ENCODE measurements around the gene TMPRSS13. TPM values are rescaled to one million over a fixed set of nuclear protein-coding genes. Genes with fewer than 3 reads are reported as not detected.

The TMPRSS13 gene
- total RNA-seq, 3 donors from 2014 or later, result 0.26 to 0.38 (median 0.38) TPM

DNA sequence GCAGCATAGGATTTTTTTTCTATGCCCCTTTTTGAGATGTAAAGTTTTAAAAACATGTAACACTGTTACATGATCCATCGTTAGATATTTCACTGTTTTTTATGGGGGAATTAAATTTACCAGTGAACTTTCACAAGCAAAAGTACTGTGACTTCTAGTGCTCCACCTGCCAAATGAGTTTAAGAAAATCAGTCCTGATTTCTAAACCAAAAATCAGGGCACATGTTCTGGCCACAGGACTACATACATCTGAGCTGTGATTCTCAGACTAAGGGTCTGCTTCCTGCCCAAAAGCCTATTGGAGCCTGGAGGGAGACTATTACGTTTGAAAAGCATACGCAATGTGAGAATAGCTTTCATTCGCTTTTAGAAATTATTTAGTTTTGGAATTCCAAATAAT, 22.5 kb downstream of the TMPRSS13 start:
- no peaks in the 10 kb centered on the region for H3K36me3 Mint-ChIP-seq (ENCODE audit: insufficient read depth)
- peaks cover 2% of the 10 kb centered on the region for H3K27me3 Mint-ChIP-seq (ENCODE audit: low read depth)
- ATAC-seq (no peak), DNase-seq (no peak)
- H3K4me1 Mint-ChIP-seq (ENCODE audit: low read depth), result peaks cover 6% of the 10 kb centered on the region
- H3K4me3 Mint-ChIP-seq, result no peak overlapping the region
- H3K9me3 Mint-ChIP-seq, result no peaks in the 10 kb centered on the region

DNA sequence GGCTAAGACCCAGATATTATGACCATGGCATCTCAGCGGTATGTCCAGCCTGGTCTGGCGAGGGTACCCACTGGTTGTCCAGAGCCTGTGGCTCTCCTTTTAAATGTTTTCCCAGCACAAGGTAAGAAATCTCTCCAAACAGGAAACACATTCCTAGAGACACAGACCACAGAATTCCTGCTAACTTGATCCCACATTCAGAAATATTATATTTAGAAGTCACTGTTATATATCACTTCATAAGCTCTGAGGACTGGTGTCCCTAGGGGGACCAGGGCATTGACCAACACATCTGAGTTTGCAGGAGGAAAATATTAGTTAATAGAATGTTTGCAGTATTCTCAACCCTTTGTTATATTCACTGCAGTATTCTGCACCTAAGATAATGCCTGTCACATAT, 23.1 kb downstream of the TMPRSS13 start:
- Mint-ChIP-seq H3K4me1 (ENCODE audit: low read depth) (peaks cover 6% of the 10 kb centered on the region), H3K36me3 (ENCODE audit: insufficient read depth) (no peaks in the 10 kb centered on the region), H3K4me3 (no peak overlapping the region), H3K9me3 (no peaks in the 10 kb centered on the region), H3K27me3 (ENCODE audit: low read depth) (peaks cover 2% of the 10 kb centered on the region)
- DNase-seq, result no peak
- ATAC-seq, result no peak

DNA sequence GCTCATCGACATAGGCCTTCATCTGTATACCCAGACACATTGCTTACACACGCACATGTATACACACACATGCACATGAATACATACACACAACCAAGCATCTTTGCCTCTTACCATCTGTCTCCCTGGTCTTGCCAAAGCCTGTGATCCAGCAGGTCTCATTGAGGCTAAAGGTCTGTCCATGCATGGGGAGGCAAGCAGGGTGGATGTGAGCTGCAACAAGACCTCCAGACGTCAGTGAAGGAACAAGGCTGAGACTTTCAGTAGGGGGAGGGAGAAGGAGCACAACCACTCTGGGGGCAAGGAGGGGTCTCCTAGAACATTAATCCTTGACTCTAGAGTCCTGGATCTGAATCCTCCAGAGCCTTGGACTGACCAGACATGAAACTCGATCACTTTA, 23.7 kb downstream of the TMPRSS13 start:
- Mint-ChIP-seq H3K4me1 (ENCODE audit: low read depth) (peaks cover 6% of the 10 kb centered on the region), H3K4me3 (no peak overlapping the region), H3K36me3 (ENCODE audit: insufficient read depth) (no peaks in the 10 kb centered on the region), H3K27me3 (ENCODE audit: low read depth) (peaks cover 2% of the 10 kb centered on the region), H3K9me3 (no peaks in the 10 kb centered on the region)
- no peak for ATAC-seq
- no peak for DNase-seq

DNA sequence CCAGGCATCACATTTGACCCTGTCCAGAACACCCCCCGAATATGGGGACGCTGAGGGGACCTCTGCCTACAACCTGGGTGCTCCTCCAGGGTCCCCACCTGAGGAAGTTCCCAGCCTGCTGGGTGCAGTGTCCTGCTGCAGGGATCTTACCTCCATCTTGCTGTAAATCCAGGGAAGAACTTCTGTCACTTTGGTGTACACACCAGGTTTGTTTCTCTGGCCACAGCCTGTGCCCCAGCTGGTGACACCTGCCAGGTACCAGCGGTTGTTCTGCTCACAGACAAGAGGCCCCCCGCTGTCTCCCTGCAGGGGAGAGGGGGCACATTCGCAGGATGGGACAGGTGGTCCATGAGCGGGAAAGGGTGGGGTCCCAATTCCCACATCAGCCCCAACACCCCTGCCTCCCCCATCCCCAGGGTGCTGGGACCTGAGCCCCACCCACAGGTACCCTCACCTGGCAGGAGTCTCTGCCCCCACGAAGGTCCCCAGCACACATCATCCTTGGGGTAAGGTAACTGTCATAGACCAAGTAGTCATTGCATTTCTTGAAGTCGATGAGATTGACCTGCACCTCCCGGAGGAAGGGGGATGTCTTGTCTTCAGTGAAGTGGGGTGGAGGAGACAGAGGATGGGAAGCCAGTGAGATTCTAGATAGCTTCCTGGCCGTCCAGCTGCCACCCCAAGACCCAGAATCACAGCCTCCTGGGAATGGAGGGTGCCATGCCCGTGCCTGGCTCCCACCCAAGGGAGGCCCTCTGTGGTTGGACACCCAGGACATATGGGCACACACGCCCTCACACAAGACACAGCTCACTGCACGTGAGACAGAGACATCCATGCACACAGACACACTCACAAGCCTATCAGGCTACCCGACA, 25.5 kb downstream of the TMPRSS13 start:
- H3K4me3 Mint-ChIP-seq, result no peak overlapping the region
- ATAC-seq (no peak), DNase-seq (no peak)
- no peaks in the 10 kb centered on the region for H3K9me3 Mint-ChIP-seq
- no peaks in the 10 kb centered on the region for H3K36me3 Mint-ChIP-seq (ENCODE audit: insufficient read depth)
- peaks cover 2% of the 10 kb centered on the region for H3K27me3 Mint-ChIP-seq (ENCODE audit: low read depth)
- peaks cover 6% of the 10 kb centered on the region for H3K4me1 Mint-ChIP-seq (ENCODE audit: low read depth)

DNA sequence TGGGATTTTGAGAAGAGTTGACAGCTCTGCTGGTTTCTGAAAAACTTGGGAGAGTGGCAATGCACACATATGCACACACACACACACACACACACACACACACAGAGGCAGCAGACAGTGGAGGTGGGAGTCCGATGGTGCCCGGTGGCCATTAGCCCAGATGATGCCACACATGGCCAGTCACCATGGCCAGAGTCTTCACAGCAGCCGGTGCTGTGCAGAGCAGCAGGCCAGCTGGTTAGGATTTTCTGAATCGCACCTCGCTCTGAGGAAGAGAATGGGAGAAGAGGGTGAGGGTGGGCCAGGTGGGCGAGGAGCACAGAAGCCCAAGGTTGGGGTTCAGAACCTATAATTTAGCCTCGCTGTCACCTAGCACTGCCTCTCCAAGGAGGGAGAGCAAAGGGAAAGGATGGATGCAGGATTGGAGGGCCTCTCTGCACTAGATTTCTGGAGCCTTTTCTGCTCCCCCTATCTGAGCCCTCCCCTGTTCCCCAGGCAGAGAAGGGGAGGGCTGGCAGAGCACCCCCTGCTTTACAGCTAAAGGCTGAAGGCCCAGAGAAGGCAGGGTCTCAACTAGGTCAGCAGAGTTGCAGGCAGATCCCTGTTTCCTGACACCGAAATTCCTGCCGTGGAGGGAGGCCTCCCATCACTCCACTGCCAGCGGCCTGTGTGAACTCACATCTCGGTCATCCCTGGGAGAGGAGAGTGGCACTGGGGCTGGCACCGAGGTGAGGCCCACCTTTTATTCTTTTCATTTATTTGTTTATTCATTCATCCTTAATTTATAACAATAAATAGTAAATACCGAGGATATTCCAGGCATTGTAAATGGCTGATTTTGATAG, 27.0 kb downstream of the TMPRSS13 start:
- Mint-ChIP-seq H3K4me1 (ENCODE audit: low read depth) (peaks cover 2% of the 10 kb centered on the region), H3K4me3 (no peak overlapping the region), H3K9me3 (no peaks in the 10 kb centered on the region), H3K27me3 (ENCODE audit: low read depth) (peaks cover 2% of the 10 kb centered on the region), H3K36me3 (ENCODE audit: insufficient read depth) (no peaks in the 10 kb centered on the region)
- DNase-seq (no peak), ATAC-seq (no peak)

DNA sequence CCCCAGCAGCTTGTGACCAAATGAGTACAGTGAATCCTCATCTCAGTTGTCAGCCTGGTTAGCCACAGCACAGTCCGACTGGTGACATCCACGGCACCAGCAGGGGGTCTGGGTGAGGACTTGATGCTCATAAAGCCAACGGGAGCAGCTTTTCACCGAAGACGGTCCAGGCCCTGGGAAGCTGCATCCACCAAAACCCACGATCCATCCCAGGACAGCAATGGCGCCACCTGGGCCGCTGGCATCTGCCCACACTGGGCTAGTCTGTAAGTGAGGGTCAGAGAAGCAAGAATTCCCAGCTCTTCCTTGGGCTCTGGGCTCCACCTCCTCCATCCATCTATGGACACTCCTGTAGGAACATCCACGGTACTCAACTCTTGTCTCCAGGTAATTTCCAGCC, 27.6 kb downstream of the TMPRSS13 start:
- DNase-seq (no peak), ATAC-seq (no peak)
- no peak overlapping the region for H3K4me3 Mint-ChIP-seq
- H3K27me3 Mint-ChIP-seq (ENCODE audit: low read depth), result peaks cover 2% of the 10 kb centered on the region
- no peaks in the 10 kb centered on the region for H3K9me3 Mint-ChIP-seq
- H3K36me3 Mint-ChIP-seq (ENCODE audit: insufficient read depth), result no peaks in the 10 kb centered on the region
- no peaks in the 10 kb centered on the region for H3K4me1 Mint-ChIP-seq (ENCODE audit: low read depth)

DNA sequence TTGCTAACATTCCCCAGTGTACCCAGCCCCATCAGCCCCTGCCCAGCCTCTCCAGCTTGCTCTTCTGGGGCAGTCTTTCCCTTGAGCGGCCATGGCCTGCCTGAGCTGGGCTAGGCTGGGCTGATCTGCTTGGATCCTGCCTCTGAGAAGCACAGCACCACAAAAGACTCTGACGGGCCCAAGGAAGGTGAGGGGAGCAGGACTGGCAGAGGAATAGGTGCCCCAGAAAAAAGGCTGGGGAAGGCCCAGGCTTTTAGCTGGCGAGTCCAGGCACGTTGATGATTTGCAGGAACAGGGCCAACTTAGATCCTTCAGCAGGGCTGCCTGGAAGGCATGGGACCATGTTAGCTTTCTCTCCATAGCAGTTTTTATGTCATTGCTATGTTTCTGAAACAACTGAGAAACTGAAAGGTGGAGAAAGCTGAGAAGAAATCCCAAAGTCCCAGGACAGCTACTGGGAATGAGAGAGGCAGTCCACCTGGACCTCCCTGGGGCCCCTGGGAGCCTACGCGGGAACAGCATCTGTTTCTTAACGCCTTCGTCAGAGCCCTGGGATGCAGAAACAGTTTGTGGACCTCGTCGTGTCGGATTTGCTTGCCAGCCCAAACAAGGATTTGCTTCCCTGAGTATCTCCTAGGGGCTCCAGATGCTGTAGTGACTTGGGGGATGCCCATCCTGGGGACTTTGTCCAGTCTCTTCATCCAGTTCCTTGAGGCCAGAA, 28.3 kb downstream of the TMPRSS13 start:
- Mint-ChIP-seq H3K27me3 (ENCODE audit: low read depth) (peaks cover 10% of the 10 kb centered on the region), H3K4me3 (no peak overlapping the region), H3K36me3 (ENCODE audit: insufficient read depth) (no peaks in the 10 kb centered on the region), H3K9me3 (no peaks in the 10 kb centered on the region), H3K4me1 (ENCODE audit: low read depth) (no peaks in the 10 kb centered on the region)
- DNase-seq, result no peak
- ATAC-seq, result no peak

DNA sequence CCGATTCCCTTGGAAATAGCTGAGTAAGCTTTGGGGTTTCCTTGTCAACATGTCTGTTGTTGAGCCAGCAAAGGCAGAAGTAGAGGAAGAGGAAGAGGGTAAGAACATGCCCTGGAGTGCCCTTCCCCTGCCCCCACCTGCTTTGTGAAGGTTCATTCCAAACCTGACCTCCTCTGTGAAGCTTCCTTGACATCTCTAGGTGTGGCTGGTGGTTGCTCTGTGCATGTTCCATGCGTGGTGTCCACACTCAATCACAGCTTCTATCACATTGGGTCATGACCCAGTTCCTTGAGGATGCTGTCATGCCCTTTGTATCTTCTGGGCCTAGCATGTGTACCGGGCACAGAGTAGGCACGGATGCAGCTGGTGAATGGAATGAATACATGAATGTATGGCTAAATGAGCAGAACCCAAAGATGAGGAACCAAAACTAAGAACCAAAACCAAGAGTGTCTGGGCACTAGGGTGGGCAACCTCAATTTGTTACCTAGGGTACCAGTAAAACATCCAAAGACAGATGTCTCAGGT, 29.0 kb downstream of the TMPRSS13 start:
- DNase-seq (no peak), ATAC-seq (no peak)
- Mint-ChIP-seq H3K9me3 (no peaks in the 10 kb centered on the region), H3K27me3 (ENCODE audit: low read depth) (peaks cover 11% of the 10 kb centered on the region), H3K4me1 (ENCODE audit: low read depth) (no peaks in the 10 kb centered on the region), H3K36me3 (ENCODE audit: insufficient read depth) (no peaks in the 10 kb centered on the region), H3K4me3 (no peak overlapping the region)

DNA sequence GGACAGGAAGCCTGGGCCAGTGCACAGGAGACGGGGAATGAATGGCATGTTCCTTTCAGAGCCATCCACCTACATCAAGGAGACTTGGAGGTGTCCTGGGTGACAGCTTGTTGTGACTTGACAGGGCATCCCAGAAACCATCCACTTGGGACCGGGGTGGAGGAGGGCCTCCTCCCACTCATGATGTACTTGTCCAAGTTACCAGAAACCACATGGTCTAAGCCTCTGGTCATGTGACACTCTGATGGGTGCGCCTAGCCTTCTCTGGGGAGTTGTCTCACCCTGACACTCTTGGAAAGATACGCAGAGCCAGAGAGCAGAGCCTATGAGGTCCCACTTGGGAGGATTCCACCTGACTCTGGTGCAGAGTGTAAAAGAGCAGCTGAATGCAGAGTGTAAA, 31.1 kb downstream of the TMPRSS13 start:
- Mint-ChIP-seq H3K9me3 (no peaks in the 10 kb centered on the region), H3K27me3 (ENCODE audit: low read depth) (peaks cover 10% of the 10 kb centered on the region), H3K36me3 (ENCODE audit: insufficient read depth) (no peaks in the 10 kb centered on the region), H3K4me3 (no peak overlapping the region), H3K4me1 (ENCODE audit: low read depth) (no peaks in the 10 kb centered on the region)
- ATAC-seq, result no peak
- DNase-seq, result no peak

DNA sequence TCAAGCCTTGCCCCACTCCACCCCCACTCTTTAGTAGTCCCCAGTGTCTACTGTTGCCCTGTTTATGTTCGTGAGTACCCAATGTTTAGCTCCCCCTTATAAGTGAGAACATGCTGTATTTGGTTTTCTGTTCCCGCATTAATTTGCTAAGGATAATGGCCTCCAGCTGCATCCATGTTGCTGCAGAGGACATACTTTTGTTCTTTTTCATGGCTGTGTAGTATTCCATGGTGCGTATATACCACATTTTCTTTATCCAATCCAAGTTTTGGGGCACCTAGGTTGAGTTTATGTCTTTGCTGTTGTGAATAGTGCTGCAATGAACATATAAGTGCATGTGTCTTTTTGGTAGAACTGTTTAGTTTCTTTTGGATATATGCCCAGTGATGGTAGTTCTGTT, 36.6 kb downstream of the TMPRSS13 start:
- no peak for ATAC-seq
- no peak for DNase-seq
- Mint-ChIP-seq H3K27me3 (ENCODE audit: low read depth) (peaks cover 13% of the 10 kb centered on the region), H3K36me3 (ENCODE audit: insufficient read depth) (no peaks in the 10 kb centered on the region), H3K4me1 (ENCODE audit: low read depth) (no peaks in the 10 kb centered on the region), H3K4me3 (no peak overlapping the region), H3K9me3 (peaks cover 9% of the 10 kb centered on the region)

DNA sequence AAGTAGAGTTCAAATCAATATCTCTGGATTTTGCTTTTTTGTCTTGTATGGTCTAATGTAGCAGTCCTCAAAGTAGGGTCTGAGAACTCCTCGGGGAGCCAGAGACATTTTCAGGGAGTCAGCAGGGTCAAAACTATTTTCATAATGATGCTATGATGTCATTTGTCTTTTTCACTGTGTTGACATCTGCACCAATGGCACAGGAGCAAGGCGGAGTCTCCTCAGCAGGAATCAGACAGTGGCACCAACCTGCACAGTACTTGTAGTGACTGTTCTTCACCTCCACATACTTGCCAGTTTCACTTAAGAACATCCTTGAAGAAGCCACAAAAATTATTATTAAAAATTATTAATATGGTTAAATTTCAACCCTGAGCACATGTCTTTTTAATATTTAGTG, 37.8 kb downstream of the TMPRSS13 start:
- Mint-ChIP-seq H3K27me3 (ENCODE audit: low read depth) (peaks cover 11% of the 10 kb centered on the region), H3K36me3 (ENCODE audit: insufficient read depth) (no peaks in the 10 kb centered on the region)
- DNase-seq, result no peak

DNA sequence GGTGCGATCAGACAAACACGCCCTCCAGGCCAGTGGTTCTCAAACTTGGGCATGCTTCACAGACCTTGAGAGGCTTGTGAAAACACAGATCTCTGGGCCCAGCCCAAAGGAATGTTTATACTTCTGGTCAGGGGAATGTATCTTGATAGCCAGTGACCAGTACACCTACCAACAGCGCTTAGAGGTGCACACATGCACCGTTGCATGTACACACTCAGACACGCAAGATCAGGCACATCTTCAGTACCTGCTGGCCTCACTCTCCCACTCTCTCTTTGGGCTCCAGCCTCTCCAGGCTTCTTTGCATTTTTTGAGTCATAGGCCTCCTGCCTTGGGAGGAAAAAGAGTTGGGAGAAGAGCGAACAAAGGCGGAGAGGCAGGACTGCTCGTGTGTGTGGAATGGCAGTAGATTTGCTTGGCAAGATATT, 41.0 kb downstream of the TMPRSS13 start:
- DNase-seq, result no peak
- peaks cover 4% of the 10 kb centered on the region for H3K27me3 Mint-ChIP-seq (ENCODE audit: low read depth)

More for the DNA sequence above, 37.8 kb downstream of the TMPRSS13 start:
- Mint-ChIP-seq H3K4me3 (no peak overlapping the region), H3K9me3 (peaks cover 9% of the 10 kb centered on the region), H3K4me1 (ENCODE audit: low read depth) (no peaks in the 10 kb centered on the region)
- ATAC-seq, result no peak

DNA sequence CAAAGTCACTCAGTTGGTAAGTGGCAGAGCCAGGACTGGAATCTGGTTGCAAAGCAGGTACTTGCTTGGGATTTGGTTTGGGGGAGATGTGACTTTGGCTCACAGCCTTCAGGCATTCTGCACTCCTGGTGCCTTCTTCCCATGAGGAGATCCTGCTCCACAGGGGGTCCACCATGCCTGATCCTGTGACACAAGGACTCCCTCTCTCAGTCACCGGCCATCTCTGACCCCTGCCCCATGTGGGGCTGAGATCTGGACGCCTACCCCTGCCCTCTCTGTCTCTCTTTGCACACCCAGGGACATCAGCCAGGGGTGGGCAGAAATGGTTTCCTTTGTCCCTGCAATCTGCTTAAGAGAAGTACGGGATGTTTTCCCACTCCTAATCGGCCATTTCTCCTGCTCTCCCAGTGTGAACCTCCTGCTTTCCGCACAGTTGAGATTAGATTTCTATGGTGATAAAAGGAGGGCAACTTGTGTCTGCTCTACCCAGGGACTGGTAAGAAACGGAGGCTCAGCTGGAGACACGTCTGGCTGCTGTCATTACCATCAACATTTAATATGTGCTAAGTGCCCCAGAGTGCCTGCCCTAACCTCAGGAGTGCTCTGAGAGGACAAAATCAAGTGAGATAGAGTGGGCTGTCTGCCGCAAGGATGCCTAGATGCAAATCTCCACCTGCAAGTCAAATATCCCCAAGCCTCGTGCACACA, 41.6 kb downstream of the TMPRSS13 start:
- no peak for DNase-seq
- Mint-ChIP-seq H3K9me3 (peaks cover 9% of the 10 kb centered on the region), H3K4me1 (ENCODE audit: low read depth) (no peaks in the 10 kb centered on the region), H3K4me3 (no peak overlapping the region), H3K36me3 (ENCODE audit: insufficient read depth) (no peaks in the 10 kb centered on the region), H3K27me3 (ENCODE audit: low read depth) (no peaks in the 10 kb centered on the region)
- ATAC-seq, result no peak

More for the DNA sequence above, 41.0 kb downstream of the TMPRSS13 start:
- H3K4me1 Mint-ChIP-seq (ENCODE audit: low read depth), result no peaks in the 10 kb centered on the region
- peaks cover 9% of the 10 kb centered on the region for H3K9me3 Mint-ChIP-seq
- no peak overlapping the region for H3K4me3 Mint-ChIP-seq
- no peak for ATAC-seq
- no peaks in the 10 kb centered on the region for H3K36me3 Mint-ChIP-seq (ENCODE audit: insufficient read depth)
